Right lobe of liver (tissue), 4 donors: Measurements from ENCODE around the gene MPDZ.

Experiments used
- CTCF ChIP-seq, 4 donors: fragments of 200-600 bp in 3 of 4; fragments of 450-650 bp in 1 of 4; IDR thresholded peaks; one replicate each; pipeline versions ENCODE4 v1.5.1 to v1.8.0; 2016 to 2022; ENCODE audit warnings: antibody characterized with exemption in 4 of 4, mild to moderate bottlenecking in 2 of 4
- POLR2A ChIP-seq: fragments of 450-650 bp; IDR thresholded peaks from one replicate; pipeline ENCODE4 v1.6.1; 2017; ENCODE audit warnings: antibody characterized with exemption, mild to moderate bottlenecking
- donor health status: DM: no; HTN: no; CAD: no.
- donor health status: DM: no; HTN: no; CAD: no.
- donor health status: DM: no; HTN: yes; CAD: no.

GRCh38 chr9:13160051-13160450, 119.4 kb downstream of the MPDZ start:
- TF ChIP-seq POLR2A (no peak), CTCF (IDR thresholded peaks at IDR 0.05) (no peak)
